ENCODE data around the gene EGLN2.
"Not testable (repeated sequence)": the region's sequence is repeated elsewhere in the genome, so short reads cannot be mapped to it uniquely, and the experiment has no call there.

The EGLN2 gene

GRCh38 chr19:40819479-40820234 is 20.7 kb downstream of the EGLN2 start:
- not testable (repeated sequence) for DNase-seq (ENCODE audit: low spot score)

GRCh38 chr19:40822161-40822560 is 23.2 kb downstream of the EGLN2 start:
- no peak for DNase-seq (ENCODE audit: low spot score)

GRCh38 chr19:40822704-40823553 is 23.9 kb downstream of the EGLN2 start:
- DNase-seq (ENCODE audit: low spot score): not testable (repeated sequence)

GRCh38 chr19:40824916-40825315 is 25.9 kb downstream of the EGLN2 start:
- not testable (repeated sequence) for DNase-seq (ENCODE audit: low spot score)

- DNase-seq (ENCODE audit: low spot score): not testable (repeated sequence)
These were observed 26.6 kb downstream of the EGLN2 start for GRCh38 chr19:40825460-40826095.

- DNase-seq (ENCODE audit: low spot score): not testable (repeated sequence)
These were observed 27.3 kb downstream of the EGLN2 start for GRCh38 chr19:40826312-40826698.

- not testable (repeated sequence) for DNase-seq (ENCODE audit: low spot score)
These were observed 27.9 kb downstream of the EGLN2 start for GRCh38 chr19:40826699-40827385.

GRCh38 chr19:40827386-40828247 is 28.6 kb downstream of the EGLN2 start:
- DNase-seq (ENCODE audit: low spot score): no peak

- no peak for DNase-seq (ENCODE audit: low spot score)
These were observed 30.2 kb downstream of the EGLN2 start for GRCh38 chr19:40829205-40829604.

GRCh38 chr19:40830741-40831140 is 31.8 kb downstream of the EGLN2 start:
- DNase-seq (ENCODE audit: low spot score): not testable (repeated sequence)

- peak; percentile 84 for DNase-seq (ENCODE audit: low spot score)
These were observed 32.8 kb downstream of the EGLN2 start for GRCh38 chr19:40831502-40832430.

GRCh38 chr19:40832431-40832790 is 33.4 kb downstream of the EGLN2 start:
- not testable (repeated sequence) for DNase-seq (ENCODE audit: low spot score)

GRCh38 chr19:40833728-40834533 is 34.9 kb downstream of the EGLN2 start:
- not testable (repeated sequence) for DNase-seq (ENCODE audit: low spot score)

GRCh38 chr19:40836754-40837429 is 37.9 kb downstream of the EGLN2 start:
- no peak for DNase-seq (ENCODE audit: low spot score)

GRCh38 chr19:40838477-40838876 is 39.5 kb downstream of the EGLN2 start:
- DNase-seq (ENCODE audit: low spot score): not testable (repeated sequence)

GRCh38 chr19:40842012-40842411 is 43.0 kb downstream of the EGLN2 start:
- DNase-seq (ENCODE audit: low spot score): not testable (repeated sequence)

GRCh38 chr19:40842997-40843652 is 44.1 kb downstream of the EGLN2 start:
- DNase-seq (ENCODE audit: low spot score): not testable (repeated sequence)

GRCh38 chr19:40843653-40844052 is 44.7 kb downstream of the EGLN2 start:
- DNase-seq (ENCODE audit: low spot score): not testable (repeated sequence)

Data from LoVo (cell line).